Ammon's horn (tissue), 1 donor: ENCODE measurements around the gene CD200R1L.
"Not testable (repeated sequence)": the region's sequence is repeated elsewhere in the genome, so short reads cannot be mapped to it uniquely, and the experiment has no call there.

Experiments used
- DNase-seq: peaks from one replicate; pipeline ENCODE4 v3.0.0-alpha.2; 2016; ENCODE audit warnings: low spot score

CD200R1L gene, protein sequence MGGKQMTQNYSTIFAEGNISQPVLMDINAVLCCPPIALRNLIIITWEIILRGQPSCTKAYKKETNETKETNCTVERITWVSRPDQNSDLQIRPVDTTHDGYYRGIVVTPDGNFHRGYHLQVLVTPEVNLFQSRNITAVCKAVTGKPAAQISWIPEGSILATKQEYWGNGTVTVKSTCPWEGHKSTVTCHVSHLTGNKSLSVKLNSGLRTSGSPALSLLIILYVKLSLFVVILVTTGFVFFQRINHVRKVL

GRCh38 chr3:112846764-112847163, at the start of gene CD200R1L:
Gene CD200R1L, minus strand, starts transcription at chr3:112846864. Its CDS starts 17,497 bp downstream, at chr3:112829367.
- DNase-seq, result no peak

DNA sequence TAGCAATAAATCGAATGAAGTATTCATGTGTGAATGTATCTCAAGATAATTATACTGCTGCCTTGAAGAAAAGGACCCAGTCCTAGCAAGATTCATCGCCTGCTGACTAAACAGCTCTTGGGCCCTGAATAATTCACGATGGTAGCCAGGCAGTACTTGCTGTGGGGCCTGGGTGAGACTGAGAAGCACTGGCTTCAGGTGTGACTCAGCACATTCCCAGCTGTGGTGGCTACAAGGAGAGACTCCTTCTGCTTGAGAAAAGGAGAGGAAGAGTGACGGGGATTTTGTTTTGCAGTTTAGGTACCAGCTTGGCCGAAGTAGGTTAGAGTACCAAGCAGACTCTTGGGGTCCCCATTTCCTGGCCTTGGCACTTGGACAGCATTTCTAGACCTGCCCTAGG, 47.6 kb upstream of the CD200R1L start:
- no peak for DNase-seq

GRCh38 chr3:112889357-112889756, 42.7 kb upstream of the CD200R1L start:
- DNase-seq, result no peak

- no peak for DNase-seq
Measured at GRCh38 chr3:112888381-112889085, 41.9 kb upstream of the CD200R1L start.

GRCh38 chr3:112884678-112885290, 38.1 kb upstream of the CD200R1L start:
- no peak for DNase-seq

DNA sequence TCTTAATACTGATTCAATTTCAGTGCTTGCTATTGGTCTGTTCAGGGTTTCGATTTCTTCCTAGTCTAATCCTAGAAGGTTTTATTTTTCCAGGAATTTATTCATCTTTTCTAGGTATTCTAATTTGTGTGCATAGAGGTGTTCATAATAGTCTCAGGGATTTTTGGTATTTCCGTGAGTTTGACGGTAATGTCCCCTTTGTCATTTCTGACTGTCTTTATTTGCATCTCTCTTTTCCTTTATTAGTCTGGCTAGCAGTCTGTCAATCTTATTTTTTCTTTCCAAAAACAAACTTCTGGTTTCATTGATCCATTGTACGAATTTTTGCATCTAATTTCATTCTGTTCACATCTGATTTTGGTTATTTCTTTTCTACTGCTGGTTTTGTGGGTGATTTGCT, 35.2 kb upstream of the CD200R1L start:
- DNase-seq, result no peak

DNA sequence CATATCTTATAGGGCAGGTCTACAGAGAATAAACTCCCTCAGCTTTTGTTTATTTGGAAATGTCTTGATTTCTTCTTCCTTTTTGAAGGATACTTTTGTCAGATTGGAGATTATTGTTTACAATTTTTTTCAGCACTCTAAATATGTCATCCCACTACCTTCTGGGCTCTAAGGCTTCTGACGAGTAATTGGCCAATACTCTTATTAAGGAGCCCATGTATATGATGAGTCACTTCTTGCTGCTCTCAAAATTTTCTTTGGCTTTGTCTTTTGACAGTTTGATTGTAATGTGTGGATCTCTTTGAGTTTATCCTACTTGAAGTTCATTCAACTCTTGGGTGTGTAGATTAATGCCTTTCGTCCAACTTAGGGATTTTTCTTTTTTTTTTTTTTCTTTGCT, 28.9 kb upstream of the CD200R1L start:
- no peak for DNase-seq

DNA sequence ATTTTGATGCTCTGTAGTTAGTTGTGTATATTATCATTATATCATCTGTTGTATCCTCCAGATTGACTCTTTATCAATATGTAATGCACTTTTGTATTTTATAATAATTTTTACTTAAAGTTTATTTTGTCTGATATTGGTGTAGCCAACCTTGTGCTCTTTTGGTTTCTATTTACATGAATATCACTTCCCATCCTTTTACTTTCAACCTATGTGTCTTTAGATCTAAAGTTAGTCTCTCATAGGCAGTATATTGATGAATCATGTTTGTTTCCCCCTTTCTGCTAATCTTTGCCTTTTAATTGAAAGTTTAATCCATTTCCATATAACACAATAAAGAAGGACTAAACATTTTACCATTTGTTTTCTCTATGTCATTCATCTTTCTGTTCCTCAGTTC, 28.1 kb upstream of the CD200R1L start:
- DNase-seq, result no peak

DNA sequence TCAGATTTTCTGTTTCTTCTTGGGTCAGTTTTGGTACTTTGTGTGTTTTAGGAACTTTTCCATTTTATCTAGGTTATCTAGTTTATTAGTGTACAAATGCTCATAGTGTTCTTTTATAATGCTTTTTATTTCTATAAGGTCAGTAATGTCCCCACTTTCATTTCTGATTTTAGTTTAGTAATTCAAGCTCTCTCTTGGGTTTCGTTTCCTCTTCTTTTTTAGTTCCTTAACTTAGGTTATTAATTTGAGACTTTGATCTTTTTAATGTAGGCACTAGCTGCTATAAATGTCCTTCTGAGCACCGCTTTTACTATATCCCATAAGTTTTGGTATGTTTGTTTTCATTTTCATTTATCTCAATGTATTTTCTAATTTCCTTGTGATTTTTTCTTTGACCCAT, 27.0 kb upstream of the CD200R1L start:
- no peak for DNase-seq

- no peak for DNase-seq
Measured at GRCh38 chr3:112871735-112872134, 25.1 kb upstream of the CD200R1L start.

- DNase-seq, result no peak
Measured at GRCh38 chr3:112865757-112866156, 19.1 kb upstream of the CD200R1L start.

- DNase-seq, result no peak
Measured at GRCh38 chr3:112860898-112861297, 14.2 kb upstream of the CD200R1L start.

DNA sequence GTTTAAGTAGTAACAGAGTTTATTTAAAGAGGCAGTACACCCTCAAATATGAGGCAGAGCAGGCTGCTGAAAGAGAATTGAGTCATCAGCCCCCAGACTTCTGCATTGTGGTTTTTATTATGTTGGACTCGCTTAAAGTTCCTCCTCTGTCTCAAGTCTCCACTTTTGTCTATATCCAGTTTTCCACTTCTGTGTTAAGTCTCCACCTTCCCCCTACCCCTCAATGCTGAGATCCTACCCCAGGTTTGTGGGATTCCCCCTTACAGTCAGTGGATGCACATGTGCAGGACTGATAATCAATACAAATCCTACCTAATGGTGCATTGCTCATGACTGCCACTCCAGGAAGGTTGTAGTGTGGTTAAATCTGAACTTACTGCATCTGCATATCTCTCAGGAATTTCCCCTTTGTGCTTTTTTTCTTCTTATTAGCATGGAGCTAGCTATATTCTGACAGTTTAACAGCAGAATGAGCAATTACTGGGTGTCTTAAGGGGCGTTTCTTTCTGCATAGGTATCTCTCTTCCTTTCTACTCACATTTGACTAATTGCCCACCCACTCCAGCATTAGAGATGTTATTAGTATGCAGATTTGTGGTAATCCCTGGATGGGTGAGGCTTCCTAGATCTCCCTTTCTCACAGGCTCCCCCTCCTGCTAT, 11.9 kb upstream of the CD200R1L start:
- peak; percentile 6 for DNase-seq

DNA sequence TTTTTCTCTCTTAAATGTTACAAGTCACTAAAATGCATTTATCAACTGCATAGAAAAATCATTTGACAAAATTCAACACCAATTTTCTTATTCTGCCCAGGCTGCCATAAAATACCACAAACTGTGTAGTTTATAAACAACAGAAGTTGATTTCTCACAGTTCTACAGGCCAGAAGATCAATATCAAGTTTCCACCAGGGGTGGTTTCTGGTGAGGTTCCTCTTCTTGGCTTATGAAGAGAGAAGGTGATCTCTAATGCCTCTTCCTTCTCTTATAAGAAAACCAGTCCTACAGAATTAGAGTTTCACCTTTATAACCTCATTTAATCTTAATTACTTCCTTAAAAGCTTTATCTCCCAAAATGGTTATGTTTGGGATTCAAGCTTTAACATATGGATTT, 10.9 kb upstream of the CD200R1L start:
- no peak for DNase-seq

DNA sequence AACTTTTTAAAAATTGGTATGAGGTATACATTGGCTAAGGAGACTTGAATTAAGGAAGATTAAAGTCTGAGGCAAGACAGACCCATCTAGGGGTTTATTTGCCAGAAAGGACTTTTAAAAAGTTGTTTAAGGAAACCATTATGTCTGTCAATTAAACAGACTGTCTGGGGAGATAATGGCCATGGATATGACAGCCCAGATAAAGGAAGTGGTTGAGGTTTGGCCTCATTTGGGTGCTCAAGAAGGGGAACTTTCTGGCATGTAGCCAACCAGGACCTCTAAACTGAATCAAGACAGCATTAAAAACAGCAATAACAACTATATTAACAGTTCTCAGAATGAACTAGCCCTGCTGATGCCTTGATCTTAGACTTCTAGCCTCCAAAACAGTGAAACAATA, 9.9 kb upstream of the CD200R1L start:
- DNase-seq, result no peak

GRCh38 chr3:112855883-112856282, 9.2 kb upstream of the CD200R1L start:
- DNase-seq, result no peak

- DNase-seq, result not testable (repeated sequence)
Measured at GRCh38 chr3:112855074-112855473, 8.4 kb upstream of the CD200R1L start.

DNA sequence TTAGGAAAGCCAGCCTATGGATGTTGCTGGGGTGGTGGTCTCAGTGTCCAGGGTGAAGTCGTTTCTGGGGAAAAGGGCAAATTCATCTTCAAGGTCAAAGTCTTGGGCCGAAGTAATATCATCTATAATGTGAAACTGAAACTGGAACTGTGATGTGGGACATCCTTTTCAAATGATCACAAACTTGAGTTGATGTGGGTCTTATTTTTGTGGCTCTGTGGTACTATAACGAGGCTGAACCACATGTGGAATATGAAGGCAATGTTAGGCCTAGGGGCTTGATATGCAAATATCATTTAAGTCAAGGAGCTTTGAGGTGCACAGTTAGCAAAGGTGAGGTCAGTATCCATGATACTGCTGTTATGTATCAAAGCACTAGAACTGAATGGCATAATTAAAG, 1.5 kb upstream of the CD200R1L start:
- no peak for DNase-seq

DNA sequence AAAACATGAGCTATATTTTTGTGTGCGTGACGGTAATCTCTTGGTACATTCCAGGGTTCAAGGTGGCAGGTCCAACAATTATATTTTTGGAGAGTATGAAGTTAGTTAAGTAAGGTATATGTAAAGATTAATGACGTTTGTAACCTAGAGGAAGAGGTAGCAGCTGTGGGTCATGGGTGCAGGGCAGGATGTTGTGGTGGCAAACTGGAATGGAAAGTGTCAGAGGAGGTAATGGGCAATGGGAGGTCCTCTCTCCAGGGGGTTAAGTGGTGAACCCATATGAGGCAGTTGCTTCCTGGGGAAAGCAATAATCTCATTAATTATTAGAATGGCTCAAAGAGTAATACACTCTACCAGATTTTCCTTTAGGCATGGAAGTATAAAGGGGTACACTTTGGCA, 1.0 kb upstream of the CD200R1L start:
- no peak for DNase-seq

DNA sequence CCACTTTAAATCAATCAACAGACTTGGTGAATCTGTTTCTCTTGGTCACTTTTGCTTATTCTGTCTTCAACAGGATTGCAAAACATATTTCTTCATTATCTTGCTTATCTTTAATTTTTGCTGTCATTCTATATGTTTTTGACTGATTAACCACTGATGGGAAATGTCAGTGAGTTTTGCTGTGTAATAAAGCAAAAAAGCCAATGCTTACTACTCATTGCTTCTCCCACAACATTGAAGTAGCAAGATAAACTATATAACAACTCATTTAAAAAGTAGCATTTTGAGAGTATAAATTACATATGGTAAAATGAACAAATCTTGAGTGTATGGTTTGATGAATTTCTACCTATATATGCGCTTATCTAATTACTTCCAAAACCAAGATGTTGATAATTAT, 892 bp downstream of the CD200R1L start:
- no peak for DNase-seq

DNA sequence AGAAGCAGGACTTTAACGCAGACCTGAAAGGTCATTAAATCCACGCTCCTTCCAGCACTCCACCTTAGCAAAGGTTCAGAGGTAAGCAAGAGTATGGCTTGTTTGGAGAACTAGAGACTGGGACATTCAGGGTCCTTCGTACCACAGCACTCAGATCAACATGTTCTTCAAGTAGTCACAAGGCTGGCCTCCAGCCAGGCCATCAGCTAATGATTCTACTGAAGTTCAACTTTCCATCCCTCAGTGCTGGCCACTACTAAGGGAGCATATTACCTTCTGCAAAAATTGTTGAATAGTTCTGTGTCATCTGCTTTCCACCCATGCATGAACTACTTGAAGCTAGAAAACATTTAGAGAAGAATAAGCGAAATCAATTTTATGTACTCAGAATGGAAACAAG, 17.6 kb downstream of the CD200R1L start:
- DNase-seq, result no peak

DNA sequence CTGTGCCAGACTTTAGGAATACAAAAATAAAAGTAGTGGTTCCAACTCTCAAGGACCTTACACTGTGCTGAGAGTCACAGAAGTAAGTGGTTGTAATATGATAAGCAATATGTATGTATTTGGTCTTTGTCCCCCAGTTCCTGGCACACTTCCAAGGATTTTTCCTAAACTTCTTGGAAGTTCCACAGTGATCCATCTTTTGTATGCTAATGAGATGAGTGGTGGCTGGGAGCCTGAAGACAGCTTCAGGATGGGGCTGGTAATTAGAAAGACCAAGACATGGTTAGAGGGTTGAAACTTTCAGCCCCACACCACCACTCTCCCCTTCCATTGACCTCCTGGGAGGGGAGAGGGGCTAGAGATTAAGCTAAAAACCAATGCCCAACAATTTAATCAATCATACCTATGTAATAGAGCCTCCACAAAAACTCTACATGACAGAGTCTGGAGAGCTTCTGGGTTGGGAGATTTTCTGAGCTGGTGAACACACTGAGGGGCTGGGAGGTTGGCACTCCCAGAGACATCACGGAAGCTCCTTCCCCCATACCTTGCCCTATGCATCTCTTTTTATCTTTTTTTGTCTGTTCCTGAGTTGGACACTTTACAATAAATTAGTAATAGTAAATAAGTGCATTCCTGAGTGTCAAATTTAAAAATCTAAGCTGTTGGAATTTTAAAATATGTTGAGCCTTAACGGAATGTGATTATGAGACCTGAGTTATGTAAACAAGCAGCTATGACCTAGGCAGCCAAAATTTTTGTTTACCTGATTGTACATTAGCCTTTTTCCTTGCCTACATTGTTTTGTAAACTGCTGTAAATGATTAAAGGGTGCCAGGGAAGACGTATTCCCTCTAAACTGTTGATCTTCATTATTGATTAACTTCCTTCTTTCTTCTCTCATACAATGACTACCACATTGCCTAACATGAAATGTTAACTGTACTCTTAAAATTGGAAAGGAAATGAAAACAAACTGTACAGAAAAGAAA, 24.3 kb downstream of the CD200R1L start:
- no peak for DNase-seq
